ENCODE measurements around the gene BCAS3. TPM values are rescaled to one million over a fixed set of nuclear protein-coding genes. Genes with fewer than 3 reads are reported as not detected.

The BCAS3 gene
- total RNA-seq, 1 experiment from 2014 or later = 26.3 TPM

- no peak overlapping the region for H3K9ac ChIP-seq (ENCODE audit: low read length)
- CTCF ChIA-PET = no interaction called here
- POLR2A ChIA-PET = no interaction called here
- RAD21 ChIA-PET (ENCODE audit: low non-redundant PET in 1 of 2, low total read pairs in 2 of 2, uncharacterized antibody in 2 of 2, unreplicated experiment in 2 of 2) = no interaction called here
- BruUV-seq (replicated peaks) = no TSS peak
- TF ChIP-seq EZH2phosphoT487 (IDR thresholded peaks at IDR 0.05; ENCODE audit: borderline replicate concordance) (no peak), FOSL1 (IDR thresholded peaks at IDR 0.05; ENCODE audit: low read depth) (no peak), ATF3 (IDR thresholded peaks at IDR 0.05) (no peak), TCF7L2 (IDR thresholded peaks at IDR 0.05; ENCODE audit: borderline replicate concordance, extremely low read depth, insufficient read depth, insufficient read length) (no peak), POLR2AphosphoS5 (IDR thresholded peaks at IDR 0.05; ENCODE audit: low read depth, low read length) (no peak), ZFX (IDR thresholded peaks at IDR 0.05) (no peak), SIN3A (IDR thresholded peaks at IDR 0.05; ENCODE audit: low read depth) (no peak), SP1 (IDR thresholded peaks at IDR 0.05; ENCODE audit: low read depth) (no peak), SRF (IDR thresholded peaks at IDR 0.05; ENCODE audit: low read depth) (no peak), MAX (IDR thresholded peaks at IDR 0.05) (no peak), EZH2 (IDR thresholded peaks at IDR 0.05) (no peak)
- no peak overlapping the region for H3K4me3 ChIP-seq (replicated peaks in 1 of 2; ENCODE audit: low read depth in 1 of 2, low read length in 2 of 2)
- H3K27me3 ChIP-seq (ENCODE audit: insufficient read depth, low read length) = no peaks in the 10 kb centered on the region
- H3K9me2 ChIP-seq (ENCODE audit: insufficient read depth) = no peaks in the 10 kb centered on the region
- H3K36me3 ChIP-seq (ENCODE audit: control insufficient read depth in 1 of 2, insufficient read depth in 2 of 2, low read length in 2 of 2) = 0 out of 4 replicates have a peak, but pooled peaks cover 0 to 2% of the 10 kb centered on the region in 2 experiments
- intact Hi-C loops (cut with micrococcal nuclease) = no loop called here
- H2AFZ ChIP-seq (ENCODE audit: low read depth, low read length, poor library complexity, severe bottlenecking) = no peak overlapping the region
- no peak overlapping the region for H3K27ac ChIP-seq (ENCODE audit: low read depth, low read length)
- ATAC-seq (no peak), DNase-seq (ENCODE audit: low read depth, low spot score) (no peak)
- H3K4me2 ChIP-seq (ENCODE audit: low read length) = no peak overlapping the region
- H3K4me1 ChIP-seq (ENCODE audit: control insufficient read depth in 1 of 2, insufficient read depth in 2 of 2, low read length in 2 of 2) = no peaks in the 10 kb centered on the region
- H3K79me2 ChIP-seq (ENCODE audit: insufficient read depth, low read length) = peaks cover 6% of the 10 kb centered on the region; the same call in 1 of the 2 replicates
- H4K20me1 ChIP-seq (ENCODE audit: insufficient read depth) = no peaks in the 10 kb centered on the region
- no peaks in the 10 kb centered on the region for H3K9me3 ChIP-seq (ENCODE audit: control insufficient read depth in 1 of 2, insufficient read depth in 1 of 2, low read depth in 1 of 2, low read length in 2 of 2)
Observed at GRCh38 chr17:60664022-60664421, 13.6 kb upstream of the BCAS3 start.

- Histone ChIP-seq H3K36me3 (ENCODE audit: control insufficient read depth in 1 of 2, insufficient read depth in 2 of 2, low read length in 2 of 2) (0 out of 4 replicates have a peak, but pooled peaks cover 0 to 2% of the 10 kb centered on the region in 2 experiments), H4K20me1 (ENCODE audit: insufficient read depth) (no peaks in the 10 kb centered on the region), H3K4me2 (ENCODE audit: low read length) (no peak overlapping the region), H3K4me1 (ENCODE audit: control insufficient read depth in 1 of 2, insufficient read depth in 2 of 2, low read length in 2 of 2) (no peaks in the 10 kb centered on the region), H3K4me3 (replicated peaks in 1 of 2; ENCODE audit: low read depth in 1 of 2, low read length in 2 of 2) (no peak overlapping the region), H3K27me3 (ENCODE audit: insufficient read depth, low read length) (no peaks in the 10 kb centered on the region), H3K27ac (ENCODE audit: low read depth, low read length) (no peak overlapping the region), H3K79me2 (ENCODE audit: insufficient read depth, low read length) (0 out of 2 replicates have a peak, but pooled peaks cover 2% of the 10 kb centered on the region), H2AFZ (ENCODE audit: low read depth, low read length, poor library complexity, severe bottlenecking) (no peak overlapping the region), H3K9ac (ENCODE audit: low read length) (no peak overlapping the region), H3K9me2 (ENCODE audit: insufficient read depth) (no peaks in the 10 kb centered on the region), H3K9me3 (ENCODE audit: control insufficient read depth in 1 of 2, insufficient read depth in 1 of 2, low read depth in 1 of 2, low read length in 2 of 2) (no peaks in the 10 kb centered on the region)
- CTCF ChIA-PET = interaction anchor here (0.8 kb wide), 1 partner anchor 8 kb away, joined by 3 read pairs; no protein-coding TSS in a partner anchor
- no peak for DNase-seq (ENCODE audit: low read depth, low spot score)
- POLR2A ChIA-PET = no interaction called here
- no peak for ATAC-seq
- no TSS peak for BruUV-seq (replicated peaks)
- RAD21 ChIA-PET (ENCODE audit: low non-redundant PET in 1 of 2, low total read pairs in 2 of 2, uncharacterized antibody in 2 of 2, unreplicated experiment in 2 of 2) = no interaction called here
- intact Hi-C loops (cut with micrococcal nuclease) = no loop called here
- TF ChIP-seq SP1 (IDR thresholded peaks at IDR 0.05; ENCODE audit: low read depth) (no peak), CEBPB (IDR thresholded peaks at IDR 0.05; ENCODE audit: low read depth) (no peak), POLR2A (IDR thresholded peaks at IDR 0.05; ENCODE audit: borderline replicate concordance, extremely low read depth, insufficient read depth, insufficient read length) (no peak), POLR2AphosphoS5 (IDR thresholded peaks at IDR 0.05; ENCODE audit: low read depth, low read length) (no peak), YY1 (IDR thresholded peaks at IDR 0.05; ENCODE audit: extremely low read depth, insufficient replicate concordance, low read depth, low read length) (no peak), TCF7L2 (IDR thresholded peaks at IDR 0.05; ENCODE audit: borderline replicate concordance, extremely low read depth, insufficient read depth, insufficient read length) (no peak), ZBTB33 (IDR thresholded peaks at IDR 0.05; ENCODE audit: extremely low read depth, insufficient replicate concordance, low read length) (no peak), JUND (IDR thresholded peaks at IDR 0.05) (no peak), ATF3 (IDR thresholded peaks at IDR 0.05) (no peak), CBX3 (IDR thresholded peaks at IDR 0.05; ENCODE audit: low read depth) (no peak), FOSL1 (IDR thresholded peaks at IDR 0.05; ENCODE audit: low read depth) (no peak), ZFX (IDR thresholded peaks at IDR 0.05) (no peak)
Observed at GRCh38 chr17:60665602-60666001, 12.0 kb upstream of the BCAS3 start.

All from HCT116 (cell line).